ENCODE data around the gene DRC7. TPM values are rescaled to one million over a fixed set of nuclear protein-coding genes. Genes with fewer than 3 reads are reported as not detected.

DRC7 gene
- total RNA-seq, 1 experiment from 2014 or later, result 0.72 TPM

DNA sequence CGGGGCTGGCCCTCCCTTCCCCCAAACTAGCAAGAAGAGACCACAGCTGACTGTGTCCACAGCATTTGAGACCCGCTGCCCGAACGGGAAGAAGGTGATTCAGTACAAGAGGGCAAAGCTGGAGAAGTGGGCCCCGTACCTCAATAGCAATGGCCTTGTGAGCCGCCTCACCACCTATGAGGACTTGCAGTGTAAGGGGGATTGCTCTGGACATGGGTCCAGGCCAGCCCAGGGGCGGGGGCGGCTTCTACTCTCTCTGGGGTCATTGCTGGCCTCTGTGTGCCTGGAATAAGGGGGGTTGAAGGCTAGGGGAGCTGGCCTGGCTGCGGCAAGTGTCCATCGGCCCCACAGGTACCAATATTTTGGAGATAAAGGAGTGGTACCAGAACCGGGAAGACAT lies 28.0 kb downstream of the DRC7 start:
- H3K9me3 ChIP-seq (ENCODE audit: control insufficient read depth, low read depth, low read length), result no peaks in the 10 kb centered on the region
- H3K4me1 Mint-ChIP-seq, result 0 out of 4 replicates have a peak, but pooled peaks cover 0 to under 1% of the 10 kb centered on the region in 2 experiments
- no peak overlapping the region for H3K18ac ChIP-seq (ENCODE audit: insufficient read length, low read depth, low read length)
- H3K27me3 ChIP-seq (ENCODE audit: insufficient read depth, low read length), result no peaks in the 10 kb centered on the region
- no peaks in the 10 kb centered on the region for H4K20me1 ChIP-seq (ENCODE audit: control insufficient read depth, insufficient read depth, insufficient read length)
- no peak overlapping the region for H2BK15ac ChIP-seq (ENCODE audit: low read depth, low read length)
- no peak overlapping the region for H3K56ac ChIP-seq (ENCODE audit: insufficient read length, low read depth, low read length)
- no peak overlapping the region for H4K8ac ChIP-seq (replicated peaks; ENCODE audit: insufficient read length, low read depth, low read length)
- H2BK12ac ChIP-seq (ENCODE audit: insufficient read length, low read depth, low read length), result no peak overlapping the region
- no peak overlapping the region; a peak in 1 of 7 replicates for H3K27ac Mint-ChIP-seq
- H4K91ac ChIP-seq (ENCODE audit: insufficient read length, low read depth, low read length), result no peak overlapping the region
- no peak overlapping the region for H2BK120ac ChIP-seq (ENCODE audit: low read depth, low read length, poor library complexity, severe bottlenecking)
- H3K79me2 ChIP-seq (ENCODE audit: insufficient read depth, low read length), result no peaks in the 10 kb centered on the region
- H3K79me1 ChIP-seq (ENCODE audit: insufficient read depth, low read depth, low read length, poor library complexity, severe bottlenecking), result no peaks in the 10 kb centered on the region
- no peak overlapping the region for H3K9ac ChIP-seq (ENCODE audit: extremely low read depth, insufficient read length, low read length)
- no peak overlapping the region for H3K14ac ChIP-seq (ENCODE audit: insufficient read depth, low read length)
- H2BK5ac ChIP-seq (ENCODE audit: insufficient read length, low read length), result no peak overlapping the region
- TF ChIP-seq, protein P1, sequence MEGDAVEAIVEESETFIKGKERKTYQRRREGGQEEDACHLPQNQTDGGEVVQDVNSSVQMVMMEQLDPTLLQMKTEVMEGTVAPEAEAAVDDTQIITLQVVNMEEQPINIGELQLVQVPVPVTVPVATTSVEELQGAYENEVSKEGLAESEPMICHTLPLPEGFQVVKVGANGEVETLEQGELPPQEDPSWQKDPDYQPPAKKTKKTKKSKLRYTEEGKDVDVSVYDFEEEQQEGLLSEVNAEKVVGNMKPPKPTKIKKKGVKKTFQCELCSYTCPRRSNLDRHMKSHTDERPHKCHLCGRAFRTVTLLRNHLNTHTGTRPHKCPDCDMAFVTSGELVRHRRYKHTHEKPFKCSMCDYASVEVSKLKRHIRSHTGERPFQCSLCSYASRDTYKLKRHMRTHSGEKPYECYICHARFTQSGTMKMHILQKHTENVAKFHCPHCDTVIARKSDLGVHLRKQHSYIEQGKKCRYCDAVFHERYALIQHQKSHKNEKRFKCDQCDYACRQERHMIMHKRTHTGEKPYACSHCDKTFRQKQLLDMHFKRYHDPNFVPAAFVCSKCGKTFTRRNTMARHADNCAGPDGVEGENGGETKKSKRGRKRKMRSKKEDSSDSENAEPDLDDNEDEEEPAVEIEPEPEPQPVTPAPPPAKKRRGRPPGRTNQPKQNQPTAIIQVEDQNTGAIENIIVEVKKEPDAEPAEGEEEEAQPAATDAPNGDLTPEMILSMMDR (conservative IDR thresholded peaks at IDR 0.05), result no peak
- WGBS (ENCODE audit: extremely low coverage, insufficient read length, low lambda C conversion rate), result no CpG with 5 or more reads among the region's 11 CpGs
- no peak overlapping the region for H4K5ac ChIP-seq (ENCODE audit: insufficient read length, low read depth, low read length)
- no peak overlapping the region for H2AFZ ChIP-seq (ENCODE audit: low read length)
- no peak overlapping the region for H3K4ac ChIP-seq (ENCODE audit: low read depth, low read length)
- H2AK5ac ChIP-seq (ENCODE audit: insufficient read length, low read length), result no peak overlapping the region
- H3K4me2 ChIP-seq (ENCODE audit: insufficient read depth, insufficient read length, low read length), result no peak overlapping the region
- H3K36me3 Mint-ChIP-seq (ENCODE audit: insufficient read depth in 1 of 3, low read depth in 3 of 3), result no peaks in the 10 kb centered on the region
- no peaks in the 10 kb centered on the region for H3K9me3 Mint-ChIP-seq
- no peak overlapping the region for H3K4me3 Mint-ChIP-seq
- H3K23ac ChIP-seq (ENCODE audit: insufficient read length, low read depth, low read length), result no peak overlapping the region
- no peak for DNase-seq
- no peak overlapping the region for H3T11ph ChIP-seq (ENCODE audit: low read length)
- no peak overlapping the region for H3K27ac ChIP-seq (ENCODE audit: insufficient read length, low read depth, low read length)
- H3K27me3 Mint-ChIP-seq (ENCODE audit: low read depth), result no peaks in the 10 kb centered on the region; the same call in 1 of the 2 replicates
- H2BK20ac ChIP-seq (ENCODE audit: low read depth, low read length, poor library complexity, severe bottlenecking), result no peak overlapping the region
- H3K4me1 ChIP-seq (ENCODE audit: insufficient read depth, low read length), result no peaks in the 10 kb centered on the region
- H3K23me2 ChIP-seq (ENCODE audit: insufficient read length, low read depth, low read length, poor library complexity, severe bottlenecking), result no peaks in the 10 kb centered on the region
